GM19395 (cell line): Measurements from ENCODE around the gene NAA80.

Experiments
- ATAC-seq: cut with Tn5 transposase; IDR thresholded peaks from one replicate; pipeline ENCODE4 v1.9.1; 2021; ENCODE audit warnings: mild to moderate bottlenecking, moderate library complexity; ENCODE audit not compliant: unreplicated experiment

NAA80 gene

GRCh38 chr3:50330330-50330729 is 31.1 kb upstream of the NAA80 start:
- no peak for ATAC-seq

GRCh38 chr3:50327943-50328691 is 28.9 kb upstream of the NAA80 start, which contains the start of gene TUSC2:
Gene TUSC2, minus strand, starts transcription at chr3:50328223. Its CDS starts 124 bp downstream, at chr3:50328099.
- ATAC-seq: peak; percentile 80

- ATAC-seq: no peak
Measured at GRCh38 chr3:50327129-50327528, 27.9 kb upstream of the NAA80 start.

- ATAC-seq: no peak
Measured at GRCh38 chr3:50326182-50326541, 27.0 kb upstream of the NAA80 start.

GRCh38 chr3:50325497-50326181 is 26.4 kb upstream of the NAA80 start:
- ATAC-seq: no peak

GRCh38 chr3:50325113-50325480 is 25.9 kb upstream of the NAA80 start:
- ATAC-seq: no peak

GRCh38 chr3:50324351-50325112 is 25.3 kb upstream of the NAA80 start:
- no peak for ATAC-seq

- no peak for ATAC-seq
Measured at GRCh38 chr3:50323614-50324199, 24.5 kb upstream of the NAA80 start.

- ATAC-seq: no peak
Measured at GRCh38 chr3:50323092-50323600, 23.9 kb upstream of the NAA80 start.

- no peak for ATAC-seq
Measured at GRCh38 chr3:50322386-50323091, 23.3 kb upstream of the NAA80 start, which contains the start of gene HYAL2. Gene HYAL2, minus strand, starts transcription at chr3:50322745. Its CDS starts 2,256 bp downstream, at chr3:50320489.

GRCh38 chr3:50322115-50322385 is 22.8 kb upstream of the NAA80 start:
- ATAC-seq: no peak

GRCh38 chr3:50321336-50322114 is 22.3 kb upstream of the NAA80 start:
- ATAC-seq: peak; percentile 82

- ATAC-seq: peak; percentile 55
Measured at GRCh38 chr3:50320853-50321335, 21.7 kb upstream of the NAA80 start.

- ATAC-seq: no peak
Measured at GRCh38 chr3:50319894-50320625, 20.9 kb upstream of the NAA80 start.

GRCh38 chr3:50319181-50319893 is 20.1 kb upstream of the NAA80 start:
- ATAC-seq: no peak

- ATAC-seq: no peak
Measured at GRCh38 chr3:50318615-50319014, 19.4 kb upstream of the NAA80 start.

- no peak for ATAC-seq
Measured at GRCh38 chr3:50318163-50318562, 19.0 kb upstream of the NAA80 start.

GRCh38 chr3:50317300-50317699 is 18.1 kb upstream of the NAA80 start:
- ATAC-seq: no peak
